ENCODE measurements around the gene SDK2. TPM values are rescaled to one million over a fixed set of nuclear protein-coding genes. Genes with fewer than 3 reads are reported as not detected.

Gene SDK2
- total RNA-seq, 3 donors from 2014 or later (not counting 1 experiment from before 2014, with no cell fraction given) = 0.41 to 0.90 (median 0.49) TPM

- TF ChIP-seq CTCF (IDR thresholded peaks at IDR 0.05) = no peak
- H3K36me3 Mint-ChIP-seq = no peaks in the 10 kb centered on the region
- intact Hi-C loops (cut with micrococcal nuclease) = no loop called here
- H3K4me1 Mint-ChIP-seq = no peaks in the 10 kb centered on the region
- Histone ChIP-seq H3K4me1 (ENCODE audit: control insufficient read depth, insufficient read depth, low read length) (no peaks in the 10 kb centered on the region), H3K27me3 (ENCODE audit: control insufficient read depth, insufficient read depth, low read length) (no peaks in the 10 kb centered on the region), H3K36me3 (ENCODE audit: control insufficient read depth, insufficient read depth, low read length) (no peaks in the 10 kb centered on the region), H3K4me3 (ENCODE audit: low read length) (no peak overlapping the region), H3K27ac (ENCODE audit: low read length) (no peak overlapping the region), H3K9me3 (ENCODE audit: control insufficient read depth, insufficient read depth, low read length) (no peaks in the 10 kb centered on the region)
- 93% methylated on average over 17 of the region's 17 CpGs for WGBS (ENCODE audit: insufficient coverage)
- no peak overlapping the region for H3K27ac Mint-ChIP-seq
- DNase-seq = no peak
- ATAC-seq = no peak
- H3K4me3 Mint-ChIP-seq = no peak overlapping the region
- H3K9me3 Mint-ChIP-seq = no peaks in the 10 kb centered on the region
- H3K27me3 Mint-ChIP-seq (ENCODE audit: low read depth in 2 of 2) = no peaks in the 10 kb centered on the region
Measured at GRCh38 chr17:73397278-73397826, 246.9 kb downstream of the SDK2 start.

GRCh38 chr17:73396431-73397277, 247.6 kb downstream of the SDK2 start:
- Mint-ChIP-seq H3K4me3 (no peak overlapping the region), H3K9me3 (no peaks in the 10 kb centered on the region), H3K4me1 (no peaks in the 10 kb centered on the region), H3K27ac (no peak overlapping the region), H3K27me3 (ENCODE audit: low read depth in 2 of 2) (no peaks in the 10 kb centered on the region), H3K36me3 (no peaks in the 10 kb centered on the region)
- no peak for DNase-seq
- ATAC-seq = no peak
- no peak for TF ChIP-seq CTCF (IDR thresholded peaks at IDR 0.05)
- 90% methylated on average over 20 of the region's 21 CpGs for WGBS (ENCODE audit: insufficient coverage)
- Histone ChIP-seq H3K9me3 (ENCODE audit: control insufficient read depth, insufficient read depth, low read length) (no peaks in the 10 kb centered on the region), H3K36me3 (ENCODE audit: control insufficient read depth, insufficient read depth, low read length) (no peaks in the 10 kb centered on the region), H3K27ac (ENCODE audit: low read length) (no peak overlapping the region), H3K4me1 (ENCODE audit: control insufficient read depth, insufficient read depth, low read length) (no peaks in the 10 kb centered on the region), H3K27me3 (ENCODE audit: control insufficient read depth, insufficient read depth, low read length) (no peaks in the 10 kb centered on the region), H3K4me3 (ENCODE audit: low read length) (no peak overlapping the region)
- intact Hi-C loops (cut with micrococcal nuclease) = no loop called here

GRCh38 chr17:73394512-73395450, 249.5 kb downstream of the SDK2 start:
- Histone ChIP-seq H3K9me3 (ENCODE audit: control insufficient read depth, insufficient read depth, low read length) (no peaks in the 10 kb centered on the region), H3K4me3 (ENCODE audit: low read length) (no peak overlapping the region), H3K27ac (ENCODE audit: low read length) (no peak overlapping the region), H3K4me1 (ENCODE audit: control insufficient read depth, insufficient read depth, low read length) (no peaks in the 10 kb centered on the region), H3K27me3 (ENCODE audit: control insufficient read depth, insufficient read depth, low read length) (no peaks in the 10 kb centered on the region), H3K36me3 (ENCODE audit: control insufficient read depth, insufficient read depth, low read length) (no peaks in the 10 kb centered on the region)
- no peaks in the 10 kb centered on the region for H3K4me1 Mint-ChIP-seq
- H3K9me3 Mint-ChIP-seq = no peaks in the 10 kb centered on the region
- ATAC-seq = peak in 1 of 3 donors; percentile 13
- no peak overlapping the region for H3K4me3 Mint-ChIP-seq
- H3K27me3 Mint-ChIP-seq (ENCODE audit: low read depth in 2 of 2) = no peaks in the 10 kb centered on the region
- H3K27ac Mint-ChIP-seq = no peak overlapping the region
- 93% methylated on average over 25 of the region's 25 CpGs for WGBS (ENCODE audit: insufficient coverage)
- intact Hi-C loops (cut with micrococcal nuclease) = no loop called here
- TF ChIP-seq CTCF (IDR thresholded peaks at IDR 0.05) = no peak
- DNase-seq = no peak
- H3K36me3 Mint-ChIP-seq = no peaks in the 10 kb centered on the region
